Neuronal stem cell (in vitro differentiated cells): ENCODE results near the gene VTN.
A peak's percentile ranks its signal among the peaks of the same experiment; 100 is the strongest.

Experiments
- DNase-seq: peaks from one replicate; pipeline ENCODE4 v3.0.0-alpha.2; 2013; ENCODE audit warnings: low spot score
- H2AFZ ChIP-seq: one replicate; pipeline ENCODE4 v1.6.1; 2013; ENCODE audit warnings: mild to moderate bottlenecking, low read length, inconsistent platforms
- H2AK5ac ChIP-seq: 2 replicates; pipeline ENCODE4 v1.6.1; 2013; ENCODE audit warnings: low read depth, mild to moderate bottlenecking, inconsistent platforms, low read length, moderate library complexity, mixed read lengths
- H2BK120ac ChIP-seq: 2 replicates; pipeline ENCODE4 v1.6.1; 2013; ENCODE audit warnings: low read depth, mild to moderate bottlenecking, inconsistent platforms, low read length, moderate library complexity, mixed read lengths
- H2BK12ac ChIP-seq: one replicate; pipeline ENCODE4 v1.6.1; 2013; ENCODE audit warnings: low read length, inconsistent platforms
- H2BK15ac ChIP-seq: 2 replicates; pipeline ENCODE4 v1.6.1; 2013; ENCODE audit warnings: mild to moderate bottlenecking, low read length, inconsistent platforms, mixed read lengths
- H2BK5ac ChIP-seq: one replicate; pipeline ENCODE4 v1.6.1; 2013; ENCODE audit warnings: inconsistent platforms, mild to moderate bottlenecking, low read length, moderate library complexity
- H3K14ac ChIP-seq: one replicate; pipeline ENCODE4 v1.6.1; 2013; ENCODE audit warnings: low read length, inconsistent platforms
- H3K18ac ChIP-seq: 2 replicates; pipeline ENCODE4 v1.6.1; 2013; ENCODE audit warnings: low read length, inconsistent platforms
- H3K23ac ChIP-seq: 2 replicates; pipeline ENCODE4 v1.6.1; 2013; ENCODE audit warnings: low read depth, mild to moderate bottlenecking, mixed read lengths, low read length, inconsistent platforms; ENCODE audit not compliant: poor library complexity
- H3K27ac ChIP-seq: replicated peaks from 3 replicates; pipeline ENCODE4 v1.5.1; 2013; ENCODE audit warnings: low read length, inconsistent platforms
- H3K27me3 ChIP-seq, 3 experiments: 2 replicates each; pipeline ENCODE4 v1.6.1; 2013; ENCODE audit warnings: low read length in 3 of 3, mild to moderate bottlenecking in 2 of 3, inconsistent platforms in 1 of 3, low read depth in 1 of 3, mixed read lengths in 1 of 3, moderate library complexity in 1 of 3; ENCODE audit not compliant: control insufficient read depth in 3 of 3, insufficient read depth in 3 of 3
- H3K36me3 ChIP-seq, 2 donors: replicated peaks in 1 of 2; 2 replicates each; pipeline ENCODE4 v1.6.1; 2013; ENCODE audit warnings: low read length in 2 of 2; ENCODE audit not compliant: control insufficient read depth in 2 of 2, insufficient read depth in 2 of 2
- H3K4ac ChIP-seq: 2 replicates; pipeline ENCODE4 v1.6.1; 2013; ENCODE audit warnings: inconsistent platforms, mild to moderate bottlenecking, low read length, moderate library complexity
- H3K4me1 ChIP-seq, 2 donors: 1 replicate in 1 of 2; 2 replicates in 1 of 2; pipeline ENCODE4 v1.6.1; 2013; ENCODE audit warnings: low read length in 2 of 2, low read depth in 1 of 2; ENCODE audit not compliant: control insufficient read depth in 2 of 2, insufficient read depth in 1 of 2
- H3K4me2 ChIP-seq: one replicate; pipeline ENCODE4 v1.6.1; 2013; ENCODE audit warnings: mild to moderate bottlenecking, low read length, inconsistent platforms; ENCODE audit not compliant: insufficient read depth, poor library complexity, severe bottlenecking
- H3K4me3 ChIP-seq, 2 donors: 2 replicates each; pipeline ENCODE4 v1.5.1; 2013; ENCODE audit warnings: low read length in 2 of 2, mild to moderate bottlenecking in 2 of 2, inconsistent platforms in 1 of 2, moderate library complexity in 1 of 2
- H3K79me1 ChIP-seq: one replicate; pipeline ENCODE4 v1.6.1; 2013; ENCODE audit warnings: low read depth, mild to moderate bottlenecking, inconsistent platforms, low read length, moderate library complexity
- H3K9ac ChIP-seq: one replicate; pipeline ENCODE4 v1.6.1; 2013; ENCODE audit warnings: mild to moderate bottlenecking, low read depth, low read length, inconsistent platforms; ENCODE audit not compliant: poor library complexity
- H3K9me3 ChIP-seq, 2 donors: replicated peaks in 1 of 2; 2 replicates each; pipeline versions ENCODE3 to v1.6.1; 2013; ENCODE audit warnings: low read length in 2 of 2, mild to moderate bottlenecking in 2 of 2, inconsistent platforms in 1 of 2, low read depth in 1 of 2, mixed read lengths in 1 of 2, moderate library complexity in 1 of 2; ENCODE audit not compliant: control insufficient read depth in 2 of 2, insufficient read depth in 1 of 2
- H4K8ac ChIP-seq: one replicate; pipeline ENCODE4 v1.6.1; 2013; ENCODE audit warnings: low read depth, mild to moderate bottlenecking, inconsistent platforms, low read length, moderate library complexity
- H4K91ac ChIP-seq: one replicate; pipeline ENCODE4 v1.6.1; 2013; ENCODE audit warnings: low read length, low read depth, mild to moderate bottlenecking, inconsistent platforms; ENCODE audit not compliant: poor library complexity
- WGBS, 2 donors: extraction: QIAGEN DNeasy Blood & Tissue Kit; methylation state at CpG; one replicate each; pipeline ENCODE4 v1.1.7; 2013; ENCODE audit warnings: missing lambda C conversion rate in 2 of 2, mixed read lengths in 1 of 2; ENCODE audit not compliant: insufficient read length in 2 of 2, insufficient replicate concordance in 1 of 2; ENCODE audit errors: extremely low coverage in 2 of 2; 5-methylcytosine and 5-hydroxymethylcytosine counted together

Gene VTN

GRCh38 chr17:28397687-28398279 is 27.7 kb upstream of the VTN start:
- H3K79me1 ChIP-seq: no peaks in the 10 kb centered on the region
- no peak overlapping the region for H3K9ac ChIP-seq
- H3K14ac ChIP-seq: no peak overlapping the region
- no peak overlapping the region for H2AK5ac ChIP-seq
- DNase-seq: no peak
- H2BK5ac ChIP-seq: no peak overlapping the region
- H2BK120ac ChIP-seq: no peak overlapping the region
- peaks cover 7 to 67% of the 10 kb centered on the region in 2 donors for H3K36me3 ChIP-seq
- peak overlapping the region; percentile 47 for H3K23ac ChIP-seq
- H2BK12ac ChIP-seq: no peak overlapping the region
- WGBS, 2 donors: no CpG with 5 or more reads among the region's 7 CpGs
- H3K4me2 ChIP-seq: no peak overlapping the region
- no peak overlapping the region for H3K4ac ChIP-seq
- H3K9me3 ChIP-seq: no peaks in the 10 kb centered on the region
- H4K91ac ChIP-seq: no peak overlapping the region
- H3K4me3 ChIP-seq: no peak overlapping the region
- no peak overlapping the region for H2AFZ ChIP-seq
- no peak overlapping the region for H2BK15ac ChIP-seq
- no peak overlapping the region for H4K8ac ChIP-seq
- peaks cover 1 to 7% of the 10 kb centered on the region in 2 donors for H3K4me1 ChIP-seq
- no peak overlapping the region for H3K18ac ChIP-seq
- H3K27me3 ChIP-seq: no peaks in the 10 kb centered on the region
- H3K27ac ChIP-seq: no peak overlapping the region

- Histone ChIP-seq H3K4me3 (no peak overlapping the region), H3K9me3 (no peaks in the 10 kb centered on the region), H3K79me1 (no peaks in the 10 kb centered on the region), H3K18ac (no peak overlapping the region), H3K23ac (no peak overlapping the region), H3K9ac (no peak overlapping the region), H3K36me3 (peaks cover 7 to 72% of the 10 kb centered on the region in 2 donors), H2AK5ac (no peak overlapping the region), H4K8ac (no peak overlapping the region), H3K4ac (no peak overlapping the region), H3K4me2 (no peak overlapping the region), H3K4me1 (peaks cover 1 to 7% of the 10 kb centered on the region in 2 donors), H2BK15ac (no peak overlapping the region), H3K27me3 (no peaks in the 10 kb centered on the region), H2BK12ac (no peak overlapping the region), H2BK120ac (no peak overlapping the region), H2BK5ac (no peak overlapping the region), H3K14ac (no peak overlapping the region), H2AFZ (no peak overlapping the region), H3K27ac (no peak overlapping the region), H4K91ac (no peak overlapping the region)
- DNase-seq: no peak
- WGBS, 2 donors: no CpG with 5 or more reads among the region's 3 CpGs
Observed at GRCh38 chr17:28397275-28397674, 27.2 kb upstream of the VTN start.

GRCh38 chr17:28396635-28397239 is 26.6 kb upstream of the VTN start:
- Histone ChIP-seq H4K91ac (no peak overlapping the region), H3K36me3 (peaks cover 7 to 76% of the 10 kb centered on the region in 2 donors), H2BK5ac (no peak overlapping the region), H3K79me1 (no peaks in the 10 kb centered on the region), H2BK15ac (no peak overlapping the region), H3K9ac (peak overlapping the region; percentile 25), H3K4me2 (no peak overlapping the region), H3K9me3 (no peaks in the 10 kb centered on the region), H3K23ac (no peak overlapping the region), H3K4me1 (peaks cover 1 to 7% of the 10 kb centered on the region in 2 donors), H3K27ac (no peak overlapping the region), H2AFZ (no peak overlapping the region), H3K4me3 (no peak overlapping the region), H3K18ac (no peak overlapping the region), H3K27me3 (no peaks in the 10 kb centered on the region), H2BK12ac (no peak overlapping the region), H3K14ac (no peak overlapping the region), H4K8ac (no peak overlapping the region), H3K4ac (no peak overlapping the region), H2AK5ac (no peak overlapping the region), H2BK120ac (no peak overlapping the region)
- no peak for DNase-seq
- WGBS, 2 donors: no CpG with 5 or more reads among the region's 6 CpGs

- no peaks in the 10 kb centered on the region for H3K27me3 ChIP-seq
- peak overlapping the region; percentile 30 for H3K9ac ChIP-seq
- H3K4me3 ChIP-seq: no peak overlapping the region
- H3K4me2 ChIP-seq: no peak overlapping the region
- DNase-seq: no peak
- H2BK12ac ChIP-seq: no peak overlapping the region
- H3K79me1 ChIP-seq: no peaks in the 10 kb centered on the region
- no peak overlapping the region for H2AFZ ChIP-seq
- peak overlapping the region; percentile 19 for H3K18ac ChIP-seq
- no peak overlapping the region for H4K91ac ChIP-seq
- no peaks in the 10 kb centered on the region for H3K9me3 ChIP-seq
- H3K36me3 ChIP-seq: peaks cover 8 to 83% of the 10 kb centered on the region in 2 donors
- H2BK15ac ChIP-seq: no peak overlapping the region
- no CpG with 5 or more reads among the region's 6 CpGs for WGBS, 2 donors
- no peak overlapping the region for H2BK5ac ChIP-seq
- no peak overlapping the region for H3K27ac ChIP-seq
- peaks cover 1 to 7% of the 10 kb centered on the region in 2 donors for H3K4me1 ChIP-seq
- no peak overlapping the region for H2AK5ac ChIP-seq
- H3K23ac ChIP-seq: no peak overlapping the region
- H2BK120ac ChIP-seq: no peak overlapping the region
- H3K4ac ChIP-seq: no peak overlapping the region
- peak overlapping the region; percentile 75 for H4K8ac ChIP-seq
- H3K14ac ChIP-seq: no peak overlapping the region
Observed at GRCh38 chr17:28395968-28396367, 25.9 kb upstream of the VTN start.
